ENCODE results near the gene REPIN1.

DNA sequence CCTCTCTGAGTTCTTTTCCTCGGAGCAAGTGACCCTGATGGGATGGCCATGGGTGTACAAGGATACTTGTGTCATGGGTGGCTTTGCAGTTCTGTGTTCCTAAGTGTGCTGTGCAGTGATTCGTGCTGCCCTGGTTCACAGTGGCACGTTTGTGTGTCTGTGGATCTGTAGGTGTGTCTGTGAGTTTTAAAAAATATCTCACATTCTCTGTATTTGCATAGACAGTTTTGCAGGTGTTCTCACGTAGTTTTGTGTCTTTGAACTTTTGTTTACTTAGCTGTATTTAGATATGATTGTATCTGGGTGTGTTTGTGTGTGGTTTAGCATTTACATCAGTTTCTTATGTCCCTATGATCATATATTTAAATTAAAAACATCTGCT, 14.2 kb downstream of the REPIN1 start:
- no peak for TF ChIP-seq GABPA (IDR thresholded peaks at IDR 0.05; ENCODE audit: low read depth)
- TF ChIP-seq CHD2 (IDR thresholded peaks at IDR 0.05; ENCODE audit: low read length, partially characterized antibody), result no peak
- no peak for TF ChIP-seq RAD21 (IDR thresholded peaks at IDR 0.05; ENCODE audit: low read length)
